GM12891 (cell line): ENCODE data around the gene IRAK3.
"Not testable (repeated sequence)": the region's sequence is repeated elsewhere in the genome, so short reads cannot be mapped to it uniquely, and the experiment has no call there.

Experiments used
- PAX5 ChIP-seq: IDR thresholded peaks from 2 replicates; pipeline ENCODE4 v1.6.1; 2011; ENCODE audit warnings: low read length, moderate library complexity, mild to moderate bottlenecking; ENCODE audit not compliant: insufficient read depth, severe bottlenecking
- POLR2AphosphoS5 ChIP-seq: IDR thresholded peaks from 2 replicates; pipeline ENCODE4 v1.6.1; 2011; ENCODE audit warnings: low read depth, low read length, control low read depth
- TAF1 ChIP-seq: IDR thresholded peaks from 2 replicates; pipeline ENCODE4 v1.6.1; 2011; ENCODE audit warnings: low read depth, low read length, control low read depth

DNA sequence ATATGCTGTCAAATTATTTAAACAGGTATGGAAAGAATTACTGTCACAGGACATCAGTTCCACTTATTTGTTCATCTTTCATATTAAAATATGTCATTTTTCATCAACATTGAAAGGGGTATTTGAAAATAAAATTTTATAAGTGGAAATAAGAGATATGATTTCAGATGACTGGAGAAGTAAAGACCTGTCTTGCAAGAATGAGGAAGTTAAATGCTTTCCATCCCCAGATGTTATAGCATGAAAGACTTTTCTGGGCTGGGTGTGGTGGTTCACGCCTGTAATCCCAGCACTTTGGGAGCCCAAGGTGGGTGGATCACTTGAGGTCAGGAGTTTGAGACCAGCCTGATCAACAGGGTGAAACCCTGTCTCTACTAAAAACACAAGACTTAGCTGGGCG lies 22.6 kb downstream of the IRAK3 start:
- TF ChIP-seq POLR2AphosphoS5, TAF1, PAX5: not testable (repeated sequence)
